Tongue (tissue), 2 donors: Measurements from ENCODE around the gene ANTKMT. TPM values are rescaled to one million over a fixed set of nuclear protein-coding genes. Genes with fewer than 3 reads are reported as not detected.

Source experiments
- DNase-seq: peaks from one replicate; pipeline ENCODE4 v3.0.0-alpha.2; 2015
- total RNA-seq: library from RNA; depleted of rRNA; stranded (reverse); fragments of >200 nt; gene quantifications from one replicate; pipeline ENCODE4 v1.2.3, GENCODE V29; 2014

The ANTKMT gene, protein sequence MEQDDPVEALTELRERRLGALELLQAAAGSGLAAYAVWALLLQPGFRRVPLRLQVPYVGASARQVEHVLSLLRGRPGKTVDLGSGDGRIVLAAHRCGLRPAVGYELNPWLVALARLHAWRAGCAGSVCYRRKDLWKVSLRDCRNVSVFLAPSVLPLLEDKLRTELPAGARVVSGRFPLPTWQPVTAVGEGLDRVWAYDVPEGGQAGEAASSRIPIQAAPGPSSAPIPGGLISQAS
- total RNA-seq = 13.4 TPM

DNA sequence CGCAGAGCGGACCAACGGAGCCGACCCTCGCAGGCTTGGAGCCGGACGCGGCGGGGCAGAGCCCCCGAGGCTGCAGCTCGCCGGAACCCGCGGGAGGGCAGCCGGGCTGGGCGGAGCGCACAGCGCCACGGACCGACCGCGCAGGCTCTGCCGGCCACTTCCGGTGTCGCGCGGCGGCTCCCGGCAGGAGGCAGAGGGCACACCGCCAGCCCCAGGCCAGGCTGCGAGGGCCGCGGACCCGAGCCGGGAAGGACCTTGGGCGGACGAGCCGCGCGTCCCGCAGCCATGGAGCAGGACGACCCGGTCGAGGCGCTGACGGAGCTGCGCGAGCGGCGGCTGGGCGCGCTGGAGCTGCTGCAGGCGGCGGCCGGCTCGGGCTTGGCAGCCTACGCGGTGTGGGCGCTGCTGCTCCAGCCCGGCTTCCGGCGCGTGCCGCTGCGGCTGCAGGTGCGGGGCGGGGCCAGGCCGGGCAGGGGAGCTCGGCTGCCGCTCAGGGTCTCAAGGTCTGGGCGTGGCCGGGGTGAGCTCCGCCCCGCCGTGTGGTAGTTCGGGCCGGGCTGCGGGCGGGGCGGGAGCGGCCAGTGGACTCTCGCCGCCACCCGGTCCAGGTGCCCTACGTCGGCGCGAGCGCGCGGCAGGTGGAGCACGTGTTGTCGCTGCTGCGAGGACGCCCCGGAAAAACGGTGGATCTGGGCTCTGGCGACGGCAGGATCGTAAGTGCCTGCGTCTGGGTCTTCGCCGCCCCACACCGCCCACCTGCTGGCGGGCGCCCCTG is at the start of gene ANTKMT:
Gene ANTKMT, plus strand, starts transcription at position 157 of the 775 bp plus-strand sequence. Its CDS starts 129 bp downstream, at position 286.
- DNase-seq = peak; percentile 84

DNA sequence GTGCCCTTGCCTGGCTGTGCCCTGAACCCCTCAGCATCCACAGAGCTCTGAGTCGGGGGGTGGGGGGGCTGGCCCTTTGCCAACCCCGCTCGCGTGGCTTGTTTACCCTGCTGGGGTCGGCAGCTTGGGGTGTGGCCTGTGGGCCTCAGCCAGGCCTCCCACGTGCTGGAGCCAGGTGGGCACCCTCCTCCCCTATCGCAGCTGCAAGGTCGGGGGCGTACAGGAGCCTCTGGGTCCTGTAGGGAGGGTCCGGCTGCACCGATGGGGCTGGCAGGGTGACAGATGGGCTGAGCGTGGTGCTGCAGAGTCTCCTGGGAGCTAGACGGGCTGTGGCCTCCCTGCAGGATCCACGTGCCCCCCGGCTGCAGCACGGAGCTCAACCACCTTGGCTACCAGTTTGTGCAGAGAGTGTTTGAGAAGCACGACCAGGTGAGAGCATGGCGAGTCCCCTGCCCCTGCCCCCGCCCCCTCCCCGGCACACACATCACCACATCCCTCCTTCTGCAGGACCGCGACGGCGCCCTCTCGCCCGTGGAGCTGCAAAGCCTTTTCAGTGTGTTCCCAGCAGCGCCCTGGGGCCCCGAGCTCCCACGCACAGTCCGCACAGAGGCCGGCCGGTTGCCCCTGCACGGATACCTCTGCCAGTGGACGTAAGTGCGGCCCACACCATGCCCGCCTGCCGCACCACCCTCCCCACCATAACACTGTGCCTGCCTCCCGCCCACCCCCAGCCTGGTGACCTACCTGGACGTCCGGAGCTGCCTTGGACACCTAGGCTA is 49.4 kb upstream of the ANTKMT start:
- DNase-seq = no peak

DNA sequence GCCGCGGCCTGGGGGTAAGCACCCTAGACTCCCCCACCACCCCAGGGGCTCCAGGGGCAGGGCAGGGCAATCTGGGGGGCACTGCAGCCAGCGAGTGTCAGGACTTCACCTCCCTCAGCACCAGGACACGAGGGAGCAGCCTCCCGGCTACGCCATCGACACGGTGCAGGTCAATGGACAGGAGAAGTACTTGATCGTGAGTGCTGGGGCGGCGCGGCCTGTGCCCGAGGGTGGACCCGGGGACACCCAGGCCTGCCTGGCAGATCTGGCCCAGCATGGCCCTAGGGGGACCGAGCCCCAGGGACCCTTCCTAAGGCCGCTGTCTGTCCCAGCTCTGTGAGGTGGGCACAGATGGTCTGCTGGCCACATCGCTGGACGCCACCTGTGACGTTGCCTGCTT is 48.6 kb upstream of the ANTKMT start:
- DNase-seq = no peak

DNA sequence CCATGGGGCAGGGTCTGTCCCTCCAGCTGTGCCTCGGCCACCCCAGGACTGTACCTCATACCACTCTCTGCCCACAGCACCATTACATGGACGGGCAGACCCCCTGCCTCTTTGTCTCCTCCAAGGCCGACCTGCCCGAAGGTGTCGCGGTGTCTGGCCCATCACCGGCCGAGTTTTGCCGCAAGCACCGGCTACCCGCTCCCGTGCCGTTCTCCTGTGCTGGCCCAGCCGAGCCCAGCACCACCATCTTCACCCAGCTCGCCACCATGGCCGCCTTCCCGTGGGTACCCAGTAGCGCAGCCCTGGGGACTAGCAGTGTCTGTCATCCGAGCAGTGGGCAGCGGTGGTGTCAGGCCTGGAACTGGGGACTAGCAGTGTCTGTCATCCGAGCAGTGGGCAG is 48.1 kb upstream of the ANTKMT start:
- no peak for DNase-seq

DNA sequence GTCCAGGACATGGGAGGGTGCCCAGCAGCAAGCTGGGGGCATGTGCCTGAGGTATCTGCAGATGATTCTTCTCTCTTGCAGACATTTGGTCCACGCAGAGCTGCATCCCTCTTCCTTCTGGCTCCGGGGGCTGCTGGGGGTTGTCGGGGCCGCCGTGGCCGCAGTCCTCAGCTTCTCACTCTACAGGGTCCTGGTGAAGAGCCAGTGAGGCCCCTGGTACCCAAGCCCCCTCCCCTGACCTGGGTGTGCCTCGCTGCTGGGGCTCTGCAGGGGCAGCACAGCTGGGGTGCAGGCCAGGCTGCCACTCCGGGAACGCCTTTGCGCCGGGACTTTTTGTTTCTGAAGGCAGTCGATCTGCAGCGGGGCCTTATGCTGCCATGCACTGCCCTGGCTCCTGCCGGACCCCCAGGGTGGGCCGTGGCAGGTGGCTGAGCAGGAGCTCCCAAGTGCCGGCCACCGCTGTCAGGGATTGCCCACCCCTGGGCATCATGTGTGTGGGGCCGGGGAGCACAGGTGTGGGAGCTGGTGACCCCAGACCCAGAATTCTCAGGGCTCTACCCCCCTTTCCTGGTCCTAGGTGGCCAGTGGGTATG is 47.5 kb upstream of the ANTKMT start:
- DNase-seq = no peak

DNA sequence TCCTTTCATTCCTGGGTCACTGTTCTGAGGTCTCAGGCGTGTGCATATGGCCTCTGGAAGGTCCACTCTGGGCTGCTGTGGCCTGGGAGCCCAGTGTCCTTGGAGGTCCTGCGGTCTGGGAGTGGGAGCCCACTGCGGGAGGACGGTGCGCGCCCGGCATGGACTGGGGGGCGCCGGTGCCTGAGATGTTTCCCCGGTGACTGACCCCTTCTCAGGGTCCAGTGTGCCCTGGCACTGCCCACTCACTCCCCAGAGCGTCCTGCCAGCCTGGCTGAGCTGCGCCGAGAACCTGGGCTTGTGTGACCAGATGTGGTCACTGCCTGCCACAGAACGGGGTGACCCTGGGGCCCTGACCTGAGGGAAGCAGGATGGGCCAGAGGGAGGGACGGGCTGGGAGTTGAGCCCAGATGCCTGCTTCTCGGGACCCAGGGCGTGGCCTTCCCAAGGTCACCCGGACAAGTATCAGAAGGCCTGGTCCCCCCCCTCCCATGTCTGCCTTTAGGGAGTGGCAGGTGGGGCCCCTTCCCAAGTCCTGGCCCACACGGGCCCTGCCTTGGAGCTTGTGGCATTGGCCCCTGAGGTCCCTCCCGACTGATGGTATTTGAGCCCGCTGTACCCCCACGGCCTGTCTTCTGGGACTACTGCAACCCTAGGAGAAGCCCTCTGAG is 46.6 kb upstream of the ANTKMT start:
- no peak for DNase-seq

DNA sequence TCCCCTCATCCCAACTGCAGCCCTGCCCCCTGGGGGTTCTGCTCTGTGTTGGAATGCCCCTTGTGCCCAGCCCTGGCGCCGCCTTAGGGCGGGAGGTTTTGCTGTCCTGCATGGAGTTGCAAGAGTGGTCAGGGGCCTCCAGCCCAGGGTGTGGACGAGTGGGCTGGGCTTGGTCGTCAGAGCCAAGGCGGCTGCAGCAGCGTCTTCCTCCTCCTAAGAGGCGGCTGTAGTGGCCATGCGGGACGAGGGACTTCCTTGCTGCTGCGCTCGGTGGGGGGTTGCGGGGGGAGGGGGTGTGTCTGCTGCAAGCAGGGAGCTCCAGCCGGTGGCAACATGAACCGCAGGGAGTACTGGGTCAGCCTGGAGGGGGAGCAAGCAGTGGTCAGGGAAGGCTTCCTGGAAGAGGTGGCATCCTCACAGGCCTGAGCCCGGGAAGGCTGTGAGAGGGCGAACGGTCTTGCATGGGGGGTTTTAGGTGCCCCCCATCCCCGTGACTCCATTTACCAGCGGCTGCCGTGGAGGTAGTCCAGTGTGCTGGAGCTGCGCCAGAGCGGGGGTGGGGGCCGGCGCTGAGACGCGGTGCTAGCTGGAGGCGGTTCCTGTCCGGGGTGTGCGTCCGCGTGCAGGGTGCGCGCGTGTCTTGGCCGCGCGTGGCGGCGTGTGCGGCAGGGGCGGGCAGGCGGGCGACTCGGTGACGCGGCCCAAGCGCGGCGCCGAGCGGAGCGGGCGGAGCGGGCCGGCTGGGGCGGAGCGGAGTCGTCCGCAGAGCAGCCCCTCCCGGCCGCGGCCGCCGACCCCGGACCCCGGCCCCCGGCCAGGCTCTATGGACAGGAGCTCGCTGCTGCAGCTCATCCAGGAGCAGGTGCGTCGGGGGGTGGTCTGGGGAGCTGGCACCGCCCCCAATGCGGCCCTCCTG is 45.7 kb upstream of the ANTKMT start, which contains the start of gene RHBDL1:
Gene RHBDL1, plus strand, starts transcription at position 704 of the 916 bp plus-strand sequence. Its CDS starts 120 bp downstream, at position 824.
- no peak for DNase-seq

DNA sequence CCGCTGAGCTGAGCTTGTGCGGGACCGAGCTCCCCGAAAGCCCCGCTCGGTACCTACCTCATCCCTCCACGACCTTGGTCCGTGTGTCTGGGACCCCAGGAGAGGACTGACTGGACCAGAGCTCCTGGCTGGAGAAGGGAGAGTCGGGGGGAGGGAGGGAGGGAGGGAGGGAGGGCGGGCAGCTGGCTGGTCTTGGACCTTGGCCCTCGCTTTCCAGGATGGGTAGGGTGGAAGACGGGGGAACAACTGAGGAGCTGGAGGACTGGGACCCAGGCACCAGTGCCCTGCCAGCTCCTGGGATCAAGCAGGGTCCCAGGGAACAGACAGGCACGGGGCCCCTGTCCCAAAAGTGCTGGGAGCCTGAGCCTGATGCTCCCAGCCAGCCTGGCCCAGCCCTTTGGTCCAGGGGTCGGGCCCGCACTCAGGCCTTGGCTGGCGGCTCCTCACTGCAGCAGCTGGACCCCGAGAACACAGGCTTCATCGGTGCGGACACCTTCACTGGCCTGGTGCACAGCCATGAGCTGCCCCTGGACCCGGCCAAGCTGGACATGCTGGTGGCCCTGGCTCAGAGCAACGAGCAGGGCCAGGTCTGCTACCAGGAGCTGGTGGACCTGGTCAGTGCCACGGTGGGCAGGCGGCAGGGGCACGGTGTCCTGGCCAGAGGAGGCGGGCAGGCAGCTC is 44.9 kb upstream of the ANTKMT start:
- no peak for DNase-seq

DNA sequence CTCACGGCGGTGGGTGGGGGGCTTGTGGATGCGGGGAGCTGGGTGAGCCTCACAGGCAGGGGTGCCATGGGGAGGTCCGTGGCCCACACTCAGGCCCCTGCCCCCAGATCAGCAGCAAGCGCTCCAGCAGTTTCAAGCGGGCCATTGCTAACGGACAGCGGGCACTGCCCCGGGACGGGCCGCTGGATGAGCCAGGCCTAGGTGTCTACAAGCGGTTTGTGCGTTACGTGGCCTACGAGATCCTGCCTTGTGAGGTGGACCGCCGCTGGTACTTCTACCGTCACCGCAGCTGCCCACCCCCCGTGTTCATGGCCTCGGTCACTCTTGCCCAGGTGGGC is 44.4 kb upstream of the ANTKMT start:
- DNase-seq = no peak

DNA sequence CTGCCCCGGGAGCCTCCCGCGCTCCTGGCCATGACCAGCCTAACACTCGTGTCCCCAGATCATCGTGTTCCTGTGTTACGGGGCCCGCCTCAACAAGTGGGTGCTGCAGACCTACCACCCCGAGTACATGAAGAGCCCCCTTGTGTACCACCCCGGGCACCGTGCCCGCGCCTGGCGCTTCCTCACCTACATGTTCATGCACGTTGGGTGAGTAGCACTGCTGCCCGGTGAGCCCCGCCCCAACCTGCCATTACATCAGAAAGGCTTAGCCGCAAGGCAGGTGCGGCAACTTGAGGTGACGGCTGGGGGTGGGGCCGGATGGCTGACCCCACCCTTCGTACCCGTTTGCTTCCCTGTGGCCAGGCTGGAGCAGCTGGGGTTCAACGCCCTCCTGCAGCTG is 44.0 kb upstream of the ANTKMT start:
- peak; percentile 68 for DNase-seq

DNA sequence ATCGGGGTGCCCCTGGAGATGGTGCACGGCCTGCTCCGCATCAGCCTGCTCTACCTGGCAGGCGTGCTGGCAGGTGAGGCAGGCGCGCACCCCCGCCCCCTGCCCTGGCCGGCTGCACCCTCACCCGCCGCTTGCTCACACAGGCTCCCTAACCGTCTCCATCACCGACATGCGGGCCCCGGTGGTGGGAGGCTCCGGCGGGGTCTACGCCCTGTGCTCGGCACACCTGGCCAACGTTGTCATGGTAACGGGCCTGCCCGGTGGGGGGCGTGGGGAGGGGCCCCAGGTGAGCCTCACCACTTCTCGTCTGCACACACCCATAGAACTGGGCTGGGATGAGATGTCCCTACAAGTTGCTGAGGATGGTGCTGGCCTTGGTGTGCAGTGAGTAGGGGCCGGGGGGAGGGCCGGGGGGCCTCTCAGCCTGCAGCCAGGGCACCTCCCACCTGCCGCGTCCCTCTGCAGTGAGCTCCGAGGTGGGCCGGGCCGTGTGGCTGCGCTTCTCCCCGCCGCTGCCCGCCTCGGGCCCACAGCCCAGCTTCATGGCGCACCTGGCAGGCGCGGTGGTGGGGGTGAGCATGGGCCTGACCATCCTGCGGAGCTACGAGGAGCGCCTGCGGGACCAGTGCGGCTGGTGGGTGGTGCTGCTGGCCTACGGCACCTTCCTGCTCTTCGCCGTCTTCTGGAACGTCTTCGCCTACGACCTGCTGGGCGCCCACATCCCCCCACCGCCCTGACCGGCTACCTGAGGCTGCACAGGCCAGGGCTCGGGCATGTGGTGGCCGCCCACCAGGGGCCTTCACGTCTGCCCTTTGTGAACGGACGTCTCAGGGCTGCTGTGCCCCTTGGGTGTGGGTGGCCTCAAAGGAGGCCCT is 43.4 kb upstream of the ANTKMT start:
- DNase-seq = peak; percentile 59

DNA sequence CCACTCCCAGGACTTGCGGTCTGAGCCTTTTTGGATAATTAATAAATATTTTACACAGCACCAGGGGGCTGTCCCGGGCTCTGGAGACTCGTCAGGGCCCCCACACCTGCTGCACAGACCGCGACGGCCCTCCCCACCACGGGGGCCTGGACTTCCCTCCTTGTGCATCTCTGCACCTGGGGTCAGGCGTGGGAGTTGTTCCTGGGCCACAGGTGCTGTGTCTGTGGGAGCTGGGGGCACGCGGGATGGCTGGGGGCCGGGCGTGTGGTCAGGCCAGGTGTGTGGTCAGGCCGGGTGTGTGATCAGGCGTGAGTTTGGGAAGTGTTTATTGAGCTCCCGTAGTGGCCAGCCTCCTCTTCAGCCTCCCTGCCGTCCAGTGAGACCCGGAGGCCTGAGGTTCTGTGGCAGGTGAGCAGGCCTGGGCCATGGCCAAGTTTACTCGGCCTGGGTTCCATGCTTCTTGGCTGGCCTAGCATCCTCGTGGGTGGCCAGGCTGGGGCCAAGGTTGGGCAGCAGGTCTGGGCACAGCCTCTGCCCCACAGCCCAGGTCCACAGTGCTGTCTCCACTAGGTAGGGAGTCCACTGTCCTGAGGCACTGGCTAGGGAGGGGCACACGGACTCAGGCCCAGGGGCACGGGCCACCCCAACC is 42.6 kb upstream of the ANTKMT start:
- DNase-seq = no peak

DNA sequence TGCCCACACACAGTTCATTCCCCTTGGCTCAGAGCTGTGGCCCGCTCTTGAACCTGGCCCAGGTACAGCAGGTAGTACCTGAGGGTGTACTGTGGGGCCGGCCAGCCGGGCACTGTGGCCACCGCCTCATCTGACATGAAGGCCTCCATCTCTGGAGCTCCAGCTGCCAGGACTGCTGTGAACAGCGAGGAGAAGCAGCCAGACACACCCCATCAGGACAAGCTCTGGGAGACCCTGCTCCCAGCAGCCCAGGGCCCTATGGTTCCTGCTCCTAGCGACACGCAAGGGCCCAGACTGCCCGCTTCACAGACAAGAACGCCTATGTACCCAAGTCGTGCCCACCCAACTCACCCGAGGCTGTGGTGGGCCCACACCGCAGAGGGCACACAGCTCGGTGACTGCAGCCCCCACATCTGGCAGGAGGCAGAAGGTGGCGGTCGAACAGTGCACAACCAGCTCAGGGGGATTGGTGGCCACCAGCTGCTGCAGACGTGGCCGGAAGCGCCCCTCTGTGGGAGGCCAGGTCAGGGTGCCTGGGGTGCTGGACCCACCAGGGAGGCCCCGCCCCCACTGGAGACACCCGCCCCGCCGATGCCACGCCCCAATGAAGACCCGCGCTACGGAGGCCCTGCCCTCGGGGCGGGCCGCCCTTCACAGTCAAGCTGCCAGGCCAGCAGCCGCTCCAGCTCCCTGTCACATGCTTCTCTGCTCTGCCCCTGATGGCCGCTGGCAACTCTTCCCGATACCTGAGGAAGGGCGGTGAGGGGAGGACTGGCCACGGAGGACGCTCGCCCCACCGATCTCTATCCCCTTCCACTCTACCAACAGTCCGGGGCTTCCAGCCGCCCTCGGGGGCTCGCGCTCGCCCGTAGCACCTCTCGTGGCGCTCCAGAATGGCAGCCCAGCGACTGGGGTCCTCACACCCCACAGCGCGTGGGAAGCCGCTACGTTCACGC is 41.8 kb upstream of the ANTKMT start:
- peak; percentile 83 for DNase-seq

DNA sequence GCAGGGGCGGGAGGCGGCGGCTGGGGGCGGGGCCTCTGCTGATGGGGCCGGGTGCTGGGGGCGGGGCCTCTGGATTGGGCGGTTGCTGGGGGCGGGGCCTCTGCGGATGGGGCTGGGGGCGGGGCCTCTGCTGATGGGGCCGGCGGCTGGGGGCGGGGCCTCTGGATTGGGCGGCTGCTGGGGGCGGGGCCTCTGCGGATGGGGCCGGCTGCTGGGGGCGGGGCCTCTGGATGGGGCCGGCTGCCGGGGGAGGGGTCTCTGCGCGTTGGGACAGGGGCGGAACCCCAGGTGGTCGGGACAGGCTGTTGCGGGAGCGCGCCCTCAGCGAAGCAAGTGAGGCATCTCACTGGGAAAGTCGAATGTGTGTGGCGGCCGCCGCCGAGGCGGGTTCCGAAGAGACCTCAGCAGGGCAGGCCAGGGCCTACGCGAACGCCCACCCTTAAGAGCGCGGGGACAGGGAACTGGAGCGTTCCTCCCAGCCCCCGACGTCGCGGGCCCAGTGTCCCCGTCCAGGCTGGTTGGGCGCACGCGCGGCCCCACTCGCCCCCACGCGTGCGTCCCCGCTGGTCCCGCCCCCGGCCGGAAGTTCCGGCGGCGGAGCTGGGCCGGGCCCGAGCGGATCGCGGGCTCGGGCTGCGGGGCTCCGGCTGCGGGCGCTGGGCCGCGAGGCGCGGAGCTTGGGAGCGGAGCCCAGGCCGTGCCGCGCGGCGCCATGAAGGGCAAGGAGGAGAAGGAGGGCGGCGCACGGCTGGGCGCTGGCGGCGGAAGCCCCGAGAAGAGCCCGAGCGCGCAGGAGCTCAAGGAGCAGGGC is 40.9 kb upstream of the ANTKMT start, which contains the start of gene STUB1:
Gene STUB1, plus strand, starts transcription at position 597 of the 811 bp plus-strand sequence. Its CDS starts 116 bp downstream, at position 713.
- DNase-seq = peak; percentile 95

DNA sequence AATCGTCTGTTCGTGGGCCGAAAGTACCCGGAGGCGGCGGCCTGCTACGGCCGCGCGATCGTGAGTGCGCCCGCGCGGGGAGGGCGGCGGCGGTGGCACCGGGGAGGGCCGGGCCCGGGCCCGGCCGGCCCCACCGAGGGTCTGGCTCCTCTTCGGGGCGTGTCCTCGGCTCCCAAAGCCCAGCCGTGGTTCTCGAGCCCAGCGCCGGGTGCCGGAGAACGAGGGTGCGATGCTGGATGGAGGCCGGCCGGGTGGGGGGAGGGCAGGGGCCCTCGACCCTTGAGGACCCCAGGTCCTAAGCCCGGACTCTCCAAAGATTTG is 40.4 kb upstream of the ANTKMT start:
- DNase-seq = no peak

DNA sequence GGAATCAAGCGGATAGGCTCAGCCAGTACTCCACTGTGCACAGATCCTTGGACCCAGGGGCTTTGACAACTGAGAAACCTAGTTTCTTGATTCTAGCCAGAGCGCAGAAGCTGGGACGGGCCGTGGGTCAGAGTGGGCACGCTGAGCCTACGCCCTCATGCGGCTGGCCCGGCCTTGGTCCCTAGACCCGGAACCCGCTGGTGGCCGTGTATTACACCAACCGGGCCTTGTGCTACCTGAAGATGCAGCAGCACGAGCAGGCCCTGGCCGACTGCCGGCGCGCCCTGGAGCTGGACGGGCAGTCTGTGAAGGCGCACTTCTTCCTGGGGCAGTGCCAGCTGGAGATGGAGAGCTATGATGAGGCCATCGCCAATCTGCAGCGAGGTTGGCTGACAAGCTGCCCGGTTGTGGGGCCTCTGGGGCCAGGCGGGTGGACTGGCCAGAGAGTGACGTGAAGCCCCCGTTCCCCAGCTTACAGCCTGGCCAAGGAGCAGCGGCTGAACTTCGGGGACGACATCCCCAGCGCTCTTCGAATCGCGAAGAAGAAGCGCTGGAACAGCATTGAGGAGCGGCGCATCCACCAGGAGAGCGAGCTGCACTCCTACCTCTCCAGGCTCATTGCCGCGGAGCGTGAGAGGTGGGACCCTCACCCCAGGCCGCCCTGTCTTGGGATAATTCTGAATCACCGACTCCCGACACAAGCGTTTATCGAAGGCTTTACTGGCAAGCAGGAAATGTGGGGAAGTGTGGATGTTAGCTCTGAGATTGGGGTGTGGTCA is 39.8 kb upstream of the ANTKMT start:
- DNase-seq = no peak
